HEK293T (cell line): ENCODE data around the gene LRRC17.

Experiments used
- CTCF ChIA-PET: fragments of 350-600 bp; formaldehyde crosslinking; extraction: SDS; loops from one replicate; lab custom pipeline; 2021; ENCODE audit warnings: antibody characterized with exemption, inconsistent platforms; lab: Yijun Ruan, JAX
- POLR2A ChIA-PET: fragments of 350-600 bp; formaldehyde crosslinking; extraction: SDS; loops from one replicate; lab custom pipeline; 2020; ENCODE audit warnings: antibody characterized with exemption, inconsistent platforms; lab: Yijun Ruan, JAX
- DNase-seq: peaks from one replicate; pipeline ENCODE4 v3.0.0; 2012; ENCODE audit warnings: mixed read lengths; ENCODE audit errors: extremely low spot score
- ARNT ChIP-seq: fragments of 450-650 bp; IDR thresholded peaks from 2 replicates; pipeline ENCODE4 v1.6.1; 2017; ENCODE audit warnings: mild to moderate bottlenecking
- BHLHE40 ChIP-seq: fragments of 450-650 bp; IDR thresholded peaks from 2 replicates; pipeline ENCODE4 v1.6.1; 2016; ENCODE audit warnings: mild to moderate bottlenecking, moderate library complexity, borderline replicate concordance
- CTBP1 ChIP-seq: fragments of 450-650 bp; IDR thresholded peaks from 2 replicates; pipeline ENCODE4 v1.6.1; 2016; ENCODE audit warnings: borderline replicate concordance
- ELF4 ChIP-seq: fragments of 450-650 bp; IDR thresholded peaks from 2 replicates; pipeline ENCODE4 v1.6.1; 2017; ENCODE audit warnings: antibody characterized with exemption
- FOXA1 ChIP-seq: fragments of 450-650 bp; IDR thresholded peaks from 2 replicates; pipeline ENCODE4 v1.6.1; 2016; ENCODE audit warnings: mild to moderate bottlenecking
- FOXK2 ChIP-seq: fragments of 450-650 bp; IDR thresholded peaks from 2 replicates; pipeline ENCODE4 v1.6.1; 2016; ENCODE audit warnings: mild to moderate bottlenecking
- FOXM1 ChIP-seq: fragments of 450-650 bp; IDR thresholded peaks from 2 replicates; pipeline ENCODE4 v1.6.1; 2017; ENCODE audit warnings: mild to moderate bottlenecking, borderline replicate concordance
- HDGF ChIP-seq: fragments of 450-650 bp; IDR thresholded peaks from 2 replicates; pipeline ENCODE4 v1.6.1; 2017; ENCODE audit warnings: antibody characterized with exemption, borderline replicate concordance
- L3MBTL2 ChIP-seq: fragments of 450-650 bp; conservative IDR thresholded peaks from 2 replicates; pipeline ENCODE4 v1.6.1; 2016; ENCODE audit warnings: mild to moderate bottlenecking
- LEF1 ChIP-seq: fragments of 450-650 bp; IDR thresholded peaks from 2 replicates; pipeline ENCODE4 v1.6.1; 2017; ENCODE audit warnings: mild to moderate bottlenecking, borderline replicate concordance
- NFRKB ChIP-seq: fragments of 450-650 bp; IDR thresholded peaks from 2 replicates; pipeline ENCODE4 v1.6.1; 2016; ENCODE audit warnings: mild to moderate bottlenecking, moderate library complexity
- SP1 ChIP-seq: fragments of 450-650 bp; IDR thresholded peaks from 2 replicates; pipeline ENCODE4 v1.6.1; 2017
- SUZ12 ChIP-seq: fragments of 450-650 bp; IDR thresholded peaks from 2 replicates; pipeline ENCODE4 v1.6.1; 2016; ENCODE audit warnings: mild to moderate bottlenecking
- TARDBP ChIP-seq: fragments of 450-650 bp; IDR thresholded peaks from 2 replicates; pipeline ENCODE4 v1.6.1; 2016
- ZNF384 ChIP-seq: fragments of 450-650 bp; IDR thresholded peaks from 2 replicates; pipeline ENCODE4 v1.6.1; 2016
- TF ChIP-seq, protein P1 (sequence below): fragments of 450-650 bp; IDR thresholded peaks from 2 replicates; pipeline ENCODE4 v1.6.1; 2016

The LRRC17 gene

DNA sequence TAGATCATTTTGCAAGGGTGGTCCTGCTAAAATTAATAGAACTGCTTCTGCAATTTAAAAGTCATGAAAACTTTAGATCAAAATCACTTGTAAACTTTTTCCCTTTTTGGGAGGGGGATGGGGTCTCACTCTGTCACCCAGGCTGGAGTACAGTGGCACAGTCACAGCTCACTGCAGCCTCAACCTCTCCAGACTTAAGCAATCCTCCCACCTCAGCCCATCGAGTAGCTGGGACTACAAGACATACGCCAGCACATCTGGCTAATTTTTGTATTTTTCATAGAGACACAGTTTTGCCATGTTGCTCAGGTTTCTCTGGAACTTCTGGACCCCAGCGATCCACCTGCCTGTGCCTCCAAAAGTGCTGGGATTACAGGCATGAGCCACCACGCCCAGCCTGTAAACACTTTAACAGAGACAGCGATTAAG, 79.7 kb downstream of the LRRC17 start:
- POLR2A ChIA-PET = no interaction called here
- no peak for TF ChIP-seq NFRKB
- no peak for TF ChIP-seq ZNF384
- TF ChIP-seq FOXM1 = no peak
- no peak for TF ChIP-seq BHLHE40
- no peak for TF ChIP-seq CTBP1
- TF ChIP-seq ELF4 = no peak
- no peak for TF ChIP-seq FOXK2
- no peak for TF ChIP-seq SP1
- no peak for TF ChIP-seq L3MBTL2
- no peak for TF ChIP-seq ARNT
- no peak for TF ChIP-seq FOXA1
- no peak for TF ChIP-seq TARDBP
- no peak for TF ChIP-seq SUZ12
- no peak for DNase-seq
- CTCF ChIA-PET = no interaction called here

- ChIA-PET POLR2A (interaction anchor here (0.7 kb wide), 1 partner anchor 155 kb away, joined by 3 read pairs; the partner anchor contains the start of gene NAPEPLD), CTCF (no interaction called here)
- TF ChIP-seq ELF4 (no peak), ARNT (no peak), SUZ12 (no peak), LEF1 (no peak), FOXK2 (no peak), ZNF384 (no peak), TARDBP (no peak), FOXA1 (no peak), BHLHE40 (no peak), HDGF (no peak), SP1 (no peak), FOXM1 (no peak), CTBP1 (no peak), NFRKB (no peak)
- TF ChIP-seq, protein P1, sequence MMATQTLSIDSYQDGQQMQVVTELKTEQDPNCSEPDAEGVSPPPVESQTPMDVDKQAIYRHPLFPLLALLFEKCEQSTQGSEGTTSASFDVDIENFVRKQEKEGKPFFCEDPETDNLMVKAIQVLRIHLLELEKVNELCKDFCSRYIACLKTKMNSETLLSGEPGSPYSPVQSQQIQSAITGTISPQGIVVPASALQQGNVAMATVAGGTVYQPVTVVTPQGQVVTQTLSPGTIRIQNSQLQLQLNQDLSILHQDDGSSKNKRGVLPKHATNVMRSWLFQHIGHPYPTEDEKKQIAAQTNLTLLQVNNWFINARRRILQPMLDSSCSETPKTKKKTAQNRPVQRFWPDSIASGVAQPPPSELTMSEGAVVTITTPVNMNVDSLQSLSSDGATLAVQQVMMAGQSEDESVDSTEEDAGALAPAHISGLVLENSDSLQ = no peak
- DNase-seq = no peak
These were observed 80.3 kb downstream of the LRRC17 start for GRCh38 chr7:102992938-102993717.

- no peak for DNase-seq
- ChIA-PET POLR2A (no interaction called here), CTCF (no interaction called here)
- TF ChIP-seq BHLHE40 = no peak
- no peak for TF ChIP-seq FOXM1
- TF ChIP-seq L3MBTL2 = no peak
- TF ChIP-seq TARDBP = no peak
- TF ChIP-seq FOXA1 = no peak
- no peak for TF ChIP-seq CTBP1
These were observed 80.9 kb downstream of the LRRC17 start for GRCh38 chr7:102993718-102994029.

GRCh38 chr7:102994567-102994966, 81.8 kb downstream of the LRRC17 start:
- ChIA-PET CTCF (no interaction called here), POLR2A (no interaction called here)
- TF ChIP-seq SUZ12 = no peak
- DNase-seq = no peak
